Left colon (tissue), 2 donors: ENCODE measurements around the gene FAM151B. TPM values are rescaled to one million over a fixed set of nuclear protein-coding genes. Genes with fewer than 3 reads are reported as not detected.
A peak's percentile ranks its signal among the peaks of the same experiment; 100 is the strongest.
"Not testable (repeated sequence)": the region's sequence is repeated elsewhere in the genome, so short reads cannot be mapped to it uniquely, and the experiment has no call there.

Source experiments
- ATAC-seq: fragments of 200-7000 bp; cut with Tn5 transposase; one replicate; pipeline ENCODE4 v1.9.1; 2020; ENCODE audit warnings: mild to moderate bottlenecking, moderate library complexity
- DNase-seq, 2 donors: peaks; one replicate each; pipeline ENCODE4 v3.0.0-alpha.2; 2020
- intact Hi-C, 2 donors: fragments of 100-400 bp; cut with DNase I in 1 of 2; cut with micrococcal nuclease in 1 of 2; formaldehyde crosslinking; loops; one replicate each; pipeline versions ENCODE4 v1.11.2 to v1.14.0; 2022; cut with DNase I, micrococcal nuclease
- long read RNA-seq: library from polyadenylated mRNA; unstranded; transcript quantifications from one replicate; pipeline ENCODE4 v2.0.0, GENCODE V29; 2021
- total RNA-seq, 2 donors: library from RNA; stranded (reverse); fragmentation: NEBNext Ultra II Directional; extraction: Animal tissue kit (Norgen Biotek cat#: 25700); gene quantifications; one replicate each; pipeline ENCODE4 v1.2.1, GENCODE V29; 2021
- donor health status: DM: no; HTN: no; CAD: no.
- donor health status: DM: yes; HTN: yes; CAD: no.

FAM151B gene, protein sequence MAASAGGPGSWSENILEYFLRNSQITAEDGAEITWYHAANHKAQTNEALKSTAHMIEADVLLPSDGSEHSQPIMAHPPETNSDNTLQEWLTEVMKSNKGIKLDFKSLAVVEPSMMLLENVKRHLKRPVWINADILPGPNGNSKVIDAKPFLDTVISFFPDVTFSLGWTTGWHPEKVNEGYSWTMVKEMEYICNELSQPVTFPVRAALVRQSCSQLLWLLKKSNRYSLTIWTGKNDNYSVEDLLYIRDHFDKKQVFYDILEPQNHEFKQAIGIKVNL
- 1 to 10 TPM; 1.6 to 1.7 TPM for total RNA-seq
- long read RNA-seq: 0 reads

GRCh38 chr5:80487829-80488721 is at the start of gene FAM151B:
FAM151B (plus strand) TSS chr5:80488100; CDS start chr5:80488124, 24 bp downstream.
- ATAC-seq: peak; percentile 93
- intact Hi-C loops: loop anchor here in 1 of 2 donors (5.0 kb wide), 1 partner anchor 184 kb away; no protein-coding TSS in a partner anchor

DNA sequence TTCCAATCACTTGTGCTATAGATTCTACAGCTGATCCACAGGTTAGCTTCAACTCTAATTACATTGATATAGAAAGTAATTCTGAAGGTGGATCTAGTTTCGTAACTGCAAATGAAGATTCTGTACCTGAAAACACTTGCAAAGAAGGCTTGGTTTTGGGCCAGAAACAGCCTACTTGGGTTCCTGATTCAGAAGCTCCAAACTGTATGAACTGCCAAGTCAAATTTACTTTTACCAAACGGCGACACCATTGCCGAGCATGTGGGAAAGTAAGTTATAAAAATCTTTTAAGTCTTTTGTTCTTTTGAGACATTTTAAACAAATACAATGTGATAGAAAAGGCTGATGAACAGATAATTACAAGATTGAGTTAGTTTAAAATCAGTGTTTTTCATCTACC is 49.2 kb upstream of the FAM151B start:
- intact Hi-C loops: no loop called here
- no peak for ATAC-seq
- DNase-seq: no peak

More at GRCh38 chr5:80487829-80488721, at the start of gene FAM151B:
- peak; percentile 89 to 93 for DNase-seq

- DNase-seq (no peak), ATAC-seq (no peak)
- intact Hi-C loops: no loop called here
These were observed 48.7 kb upstream of the FAM151B start for GRCh38 chr5:80439213-80439612.

- intact Hi-C loops: no loop called here
- ATAC-seq (no peak), DNase-seq (no peak)
These were observed 45.2 kb upstream of the FAM151B start for GRCh38 chr5:80442742-80443141.

- ATAC-seq (no peak), DNase-seq (no peak)
- intact Hi-C loops: no loop called here
These were observed 34.5 kb upstream of the FAM151B start for GRCh38 chr5:80453366-80453765.

- DNase-seq (no peak), ATAC-seq (no peak)
- intact Hi-C loops: no loop called here
These were observed 24.6 kb upstream of the FAM151B start for GRCh38 chr5:80463269-80463668.

GRCh38 chr5:80466669-80467485 is 21.0 kb upstream of the FAM151B start:
- intact Hi-C loops: no loop called here
- DNase-seq (no peak), ATAC-seq (no peak)

- ATAC-seq: no peak
- intact Hi-C loops: no loop called here
- DNase-seq: no peak
These were observed 19.8 kb upstream of the FAM151B start for GRCh38 chr5:80468131-80468530.

GRCh38 chr5:80470631-80471030 is 17.3 kb upstream of the FAM151B start:
- ATAC-seq, intact Hi-C loops, DNase-seq: not testable (repeated sequence)

DNA sequence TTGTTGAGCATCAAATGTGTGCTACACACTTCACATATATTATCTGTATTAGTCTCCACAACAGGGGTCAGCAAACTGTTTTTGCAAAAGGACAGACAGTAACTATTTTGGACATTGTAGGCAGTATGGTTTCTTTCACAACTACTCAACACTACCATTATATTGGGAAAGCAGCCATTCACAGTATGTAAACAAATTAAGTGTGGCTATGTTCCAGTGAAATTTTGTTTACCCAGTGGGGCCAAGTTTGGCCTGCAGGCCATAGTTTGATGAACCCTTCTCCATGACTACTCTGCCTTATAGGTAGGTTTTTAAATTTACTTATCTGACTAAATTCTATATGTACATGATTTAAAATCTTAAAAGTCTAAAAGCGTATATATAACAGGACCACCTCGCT is 13.0 kb upstream of the FAM151B start:
- intact Hi-C loops: no loop called here
- ATAC-seq (no peak), DNase-seq (no peak)

- intact Hi-C loops: no loop called here
- ATAC-seq: no peak
- no peak for DNase-seq
These were observed 8.2 kb upstream of the FAM151B start for GRCh38 chr5:80479713-80480112.

DNA sequence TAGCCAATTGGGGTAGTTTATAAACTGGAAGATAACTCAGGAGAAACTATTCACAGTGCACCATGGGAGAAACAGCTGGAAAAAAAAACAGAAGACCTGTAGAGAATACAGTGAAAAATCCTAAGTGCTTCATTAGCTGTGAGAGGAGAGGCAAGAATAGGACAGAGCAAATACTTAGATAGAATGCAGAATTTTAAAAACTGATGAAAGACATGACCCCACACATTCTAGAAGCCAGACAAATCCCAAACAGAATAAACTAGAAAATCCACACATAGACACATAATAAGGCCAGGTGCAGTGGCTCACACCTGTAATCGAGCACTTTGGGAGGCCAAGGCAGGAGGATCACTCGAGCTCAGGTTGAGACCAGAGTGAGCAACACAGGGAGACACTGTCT is 7.5 kb upstream of the FAM151B start:
- no peak for ATAC-seq
- intact Hi-C loops: no loop called here
- no peak for DNase-seq

DNA sequence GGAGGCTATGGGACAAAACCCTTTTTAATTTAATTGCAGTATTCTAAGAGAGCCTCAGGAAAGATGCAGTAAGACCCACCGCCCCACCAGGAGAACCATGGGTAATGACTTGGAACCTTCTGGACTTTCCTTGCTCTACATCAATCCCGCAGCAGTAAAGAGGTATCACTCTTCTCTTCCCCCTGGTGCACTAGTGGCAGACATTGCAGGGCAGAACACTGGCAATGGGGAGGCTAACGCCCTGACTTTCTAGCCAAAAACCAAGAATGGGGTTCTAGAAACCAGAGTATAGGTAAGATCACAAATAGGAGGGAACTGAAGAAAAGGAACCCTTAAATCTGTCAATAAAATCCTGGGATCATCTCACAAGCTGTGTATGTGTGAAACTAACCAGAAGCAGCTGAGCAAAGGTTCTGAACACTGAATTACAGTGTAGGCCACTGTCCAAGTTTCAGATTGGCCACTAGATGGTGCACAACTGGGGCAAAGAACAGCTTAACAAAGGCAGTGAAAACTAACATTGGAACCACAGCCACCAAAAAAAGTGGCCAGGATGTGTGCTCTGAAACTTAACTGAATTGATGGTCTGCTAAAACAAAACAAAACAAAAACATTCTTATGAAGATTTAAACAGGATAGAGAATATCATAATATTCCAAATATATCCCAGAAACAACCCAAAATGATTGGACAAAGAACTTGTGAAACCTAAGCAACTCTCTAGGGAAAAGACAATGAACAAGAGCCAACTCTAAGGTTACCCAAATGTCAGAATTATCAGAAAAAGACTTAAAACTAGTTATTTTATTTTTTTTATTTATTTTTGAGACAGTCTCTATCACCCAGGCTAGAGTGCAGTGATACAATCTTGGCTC is 6.6 kb upstream of the FAM151B start:
- ATAC-seq (peak; percentile 93), DNase-seq (peak in 1 of 2 donors; percentile 31)
- intact Hi-C loops: no loop called here

DNA sequence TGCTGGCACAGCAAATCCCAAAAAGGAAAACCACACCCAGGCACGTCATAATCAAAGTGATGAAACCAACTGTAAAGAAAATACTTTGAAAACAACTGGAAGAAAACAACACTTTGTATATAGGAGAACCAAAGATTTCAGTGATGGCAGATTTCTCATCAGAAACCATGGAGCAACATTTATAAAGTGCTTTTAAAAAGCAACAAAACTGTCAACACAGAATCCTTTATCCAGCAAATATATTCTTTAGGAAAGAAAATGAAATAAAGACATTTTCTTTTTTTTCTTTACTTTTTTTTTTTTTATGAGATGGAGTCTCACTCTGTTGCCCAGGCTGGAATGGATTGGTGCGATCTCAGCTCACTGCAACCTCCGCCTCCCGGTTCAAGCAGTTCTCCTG is 5.3 kb upstream of the FAM151B start:
- intact Hi-C loops: no loop called here
- DNase-seq (no peak), ATAC-seq (no peak)

- ATAC-seq (no peak), DNase-seq (no peak)
- intact Hi-C loops: no loop called here
These were observed 4.2 kb upstream of the FAM151B start for GRCh38 chr5:80483636-80484232.

- ATAC-seq (no peak), DNase-seq (no peak)
- intact Hi-C loops: loop anchor here in 1 of 2 donors (5.0 kb wide), 1 partner anchor 185 kb away; no protein-coding TSS in a partner anchor
These were observed 464 bp upstream of the FAM151B start for GRCh38 chr5:80487444-80487828.

- ATAC-seq (no peak), DNase-seq (no peak)
- intact Hi-C loops: no loop called here
These were observed 3.4 kb downstream of the FAM151B start for GRCh38 chr5:80491296-80491695.

GRCh38 chr5:80492741-80493140 is 4.8 kb downstream of the FAM151B start:
- intact Hi-C loops: no loop called here
- DNase-seq: no peak
- no peak for ATAC-seq
